SU-DHL-6 (cell line): ENCODE results near the gene OBSCN.

Experiments used
- EZH2phosphoT487 ChIP-seq: fragments of 200-600 bp; sonication (generic), shearing (Covaris generic); conservative IDR thresholded peaks from 2 replicates; pipeline ENCODE4 v1.6.1; 2018; ENCODE audit warnings: mild to moderate bottlenecking, antibody characterized with exemption, low read length, moderate library complexity, mixed read lengths
- TF ChIP-seq, protein P1 (sequence below): fragments of 200-600 bp; sonication (generic); IDR thresholded peaks from one replicate; pipeline ENCODE4 v1.5.1; 2017; ENCODE audit warnings: antibody characterized with exemption, mild to moderate bottlenecking, low read length, moderate library complexity; ENCODE audit not compliant: insufficient read depth, poor library complexity, severe bottlenecking

DNA sequence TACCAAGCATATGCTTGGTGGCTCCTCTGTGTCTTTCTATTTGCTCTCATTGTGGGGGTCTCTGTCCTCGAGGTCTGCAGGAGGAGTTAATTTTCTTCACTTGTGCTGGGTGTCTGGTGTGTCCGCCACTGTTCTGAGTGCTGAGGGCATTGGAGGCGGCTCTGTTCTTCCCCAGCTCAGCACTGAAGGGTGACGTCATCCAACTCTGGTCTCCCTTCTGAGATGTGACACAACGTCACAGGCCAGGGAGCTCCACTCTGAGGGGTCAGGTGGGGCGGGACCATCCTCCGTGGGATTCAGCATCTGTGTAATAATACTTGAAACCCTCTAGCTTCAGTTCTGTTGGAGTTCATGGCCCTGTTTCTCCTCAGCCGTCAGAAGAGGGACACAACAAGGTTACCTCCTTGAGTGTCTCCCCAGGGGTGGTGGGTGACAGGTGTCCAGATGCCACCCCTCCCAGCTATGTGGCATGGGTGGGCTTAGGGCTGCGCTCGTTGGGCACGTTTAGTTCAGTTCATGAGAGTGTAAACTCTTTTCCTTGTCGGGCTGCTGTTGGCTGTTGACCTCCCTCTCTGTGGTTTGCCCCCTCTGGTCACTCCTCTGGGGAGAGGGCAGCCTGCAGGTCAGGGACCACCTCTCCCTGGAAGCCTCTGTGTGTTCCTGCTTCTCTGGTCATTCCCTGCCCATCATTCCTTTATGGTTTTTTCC, 39.1 kb upstream of the OBSCN start:
- TF ChIP-seq, protein P1, sequence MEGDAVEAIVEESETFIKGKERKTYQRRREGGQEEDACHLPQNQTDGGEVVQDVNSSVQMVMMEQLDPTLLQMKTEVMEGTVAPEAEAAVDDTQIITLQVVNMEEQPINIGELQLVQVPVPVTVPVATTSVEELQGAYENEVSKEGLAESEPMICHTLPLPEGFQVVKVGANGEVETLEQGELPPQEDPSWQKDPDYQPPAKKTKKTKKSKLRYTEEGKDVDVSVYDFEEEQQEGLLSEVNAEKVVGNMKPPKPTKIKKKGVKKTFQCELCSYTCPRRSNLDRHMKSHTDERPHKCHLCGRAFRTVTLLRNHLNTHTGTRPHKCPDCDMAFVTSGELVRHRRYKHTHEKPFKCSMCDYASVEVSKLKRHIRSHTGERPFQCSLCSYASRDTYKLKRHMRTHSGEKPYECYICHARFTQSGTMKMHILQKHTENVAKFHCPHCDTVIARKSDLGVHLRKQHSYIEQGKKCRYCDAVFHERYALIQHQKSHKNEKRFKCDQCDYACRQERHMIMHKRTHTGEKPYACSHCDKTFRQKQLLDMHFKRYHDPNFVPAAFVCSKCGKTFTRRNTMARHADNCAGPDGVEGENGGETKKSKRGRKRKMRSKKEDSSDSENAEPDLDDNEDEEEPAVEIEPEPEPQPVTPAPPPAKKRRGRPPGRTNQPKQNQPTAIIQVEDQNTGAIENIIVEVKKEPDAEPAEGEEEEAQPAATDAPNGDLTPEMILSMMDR = no peak
- no peak for TF ChIP-seq EZH2phosphoT487
